SK-N-SH (cell line): ENCODE results near the gene TTC31. TPM values are rescaled to one million over a fixed set of nuclear protein-coding genes. Genes with fewer than 3 reads are reported as not detected.
A peak's percentile ranks its signal among the peaks of the same experiment; 100 is the strongest.

ENCODE experiments used
- CTCF ChIA-PET: fragments of 300-600, 350-600 bp; formaldehyde crosslinking; extraction: SDS; loops from one replicate; lab custom pipeline; 2021; lab: Yijun Ruan, JAX
- POLR2A ChIA-PET: fragments of 350-600 bp; sonication (Branson Sonifier 250); formaldehyde crosslinking; extraction: SDS; loops from one replicate; lab custom pipeline; 2020; ENCODE audit warnings: antibody characterized with exemption, inconsistent platforms; lab: Yijun Ruan, JAX
- DNase-seq: peaks from one replicate; pipeline ENCODE4 v3.0.0; 2012
- H2AFZ ChIP-seq: fragments of 200-600 bp; sonication (generic); 2 replicates; pipeline ENCODE4 v1.8.1; 2016; ENCODE audit warnings: antibody characterized with exemption, mild to moderate bottlenecking, low read depth
- H3F3A ChIP-seq: fragments of 200-600 bp; sonication (generic); replicated peaks from 2 replicates; pipeline ENCODE3; 2016; ENCODE audit warnings: antibody characterized with exemption, mild to moderate bottlenecking; ENCODE audit not compliant: insufficient read depth
- H3K27ac ChIP-seq, 2 experiments: fragments of 200-500 bp in 1 of 2; fragments of 200-600 bp in 1 of 2; sonication (Bioruptor generic) in 1 of 2; sonication (generic), shearing (Covaris generic) in 1 of 2; 2 replicates each; pipeline versions ENCODE4 v1.5.1 to v1.6.1; 2014 to 2016; ENCODE audit warnings: low read depth in 2 of 2, inconsistent platforms in 1 of 2, low read length in 1 of 2, mild to moderate bottlenecking in 1 of 2, mixed read lengths in 1 of 2
- H3K27me3 ChIP-seq: fragments of 200-600 bp; sonication (generic), shearing (Covaris generic); 2 replicates; pipeline ENCODE4 v1.6.1; 2016; ENCODE audit warnings: mixed run types; ENCODE audit not compliant: insufficient read depth
- H3K36me3 ChIP-seq, 2 experiments: fragments of 200-500 bp in 1 of 2; fragments of 200-600 bp in 1 of 2; sonication (Bioruptor generic) in 1 of 2; sonication (generic) in 1 of 2; replicated peaks in 1 of 2; 2 replicates each; pipeline versions ENCODE3 to v1.5.1; 2014 to 2016; ENCODE audit warnings: low read length in 1 of 2, mild to moderate bottlenecking in 1 of 2; ENCODE audit not compliant: insufficient read depth in 2 of 2, control insufficient read depth in 1 of 2
- H3K4me1 ChIP-seq, 2 experiments: fragments of 200-500 bp in 1 of 2; fragments of 200-600 bp in 1 of 2; sonication (Bioruptor generic) in 1 of 2; sonication (generic), shearing (Covaris generic) in 1 of 2; 2 replicates each; pipeline versions ENCODE4 v1.5.1 to v1.6.1; 2014 to 2016; ENCODE audit warnings: low read depth in 1 of 2, low read length in 1 of 2, mixed run types in 1 of 2; ENCODE audit not compliant: insufficient read depth in 2 of 2, control insufficient read depth in 1 of 2
- H3K4me2 ChIP-seq: fragments of 200-600 bp; sonication (generic), shearing (Covaris generic); 2 replicates; pipeline ENCODE4 v1.6.1; 2017; ENCODE audit warnings: mixed run types
- H3K4me3 ChIP-seq, 2 experiments: fragments of 200-500 bp in 1 of 2; fragments of 200-600 bp in 1 of 2; sonication (Bioruptor generic) in 1 of 2; sonication (generic), shearing (Covaris generic) in 1 of 2; 2 replicates each; pipeline versions ENCODE4 v1.5.1 to v1.8.1; 2014 to 2016; ENCODE audit warnings: low read depth in 2 of 2, inconsistent platforms in 1 of 2, low read length in 1 of 2, mild to moderate bottlenecking in 1 of 2, mixed read lengths in 1 of 2, moderate library complexity in 1 of 2
- H3K79me2 ChIP-seq: fragments of 200-600 bp; sonication (generic); 2 replicates; pipeline ENCODE4 v1.8.1; 2017; ENCODE audit warnings: mild to moderate bottlenecking; ENCODE audit not compliant: insufficient read depth
- H3K9ac ChIP-seq: fragments of 200-600 bp; sonication (generic); 2 replicates; pipeline ENCODE4 v1.6.1; 2017; ENCODE audit warnings: mixed run types
- H3K9me2 ChIP-seq: fragments of 200-600 bp; sonication (generic); 2 replicates; pipeline ENCODE4 v1.6.1; 2017; ENCODE audit warnings: mixed run types
- H3K9me3 ChIP-seq: fragments of 200-600 bp; sonication (generic); 2 replicates; pipeline ENCODE4 v1.6.1; 2017; ENCODE audit warnings: mixed run types, mild to moderate bottlenecking, moderate library complexity
- H4K20me1 ChIP-seq: fragments of 200-600 bp; sonication (generic); 2 replicates; pipeline ENCODE4 v1.6.1; 2017; ENCODE audit warnings: mild to moderate bottlenecking, mixed run types; ENCODE audit not compliant: insufficient read depth
- CHD2 ChIP-seq: fragments of 150-350 bp; IDR thresholded peaks from 2 replicates; pipeline ENCODE4 v1.6.1; 2018; ENCODE audit warnings: low read length; ENCODE audit not compliant: partially characterized antibody
- CTCF ChIP-seq: fragments of 200-600 bp; sonication (generic); IDR thresholded peaks from 2 replicates; pipeline ENCODE4 v1.6.1; 2017; ENCODE audit warnings: antibody characterized with exemption, mild to moderate bottlenecking, moderate library complexity
- ELF1 ChIP-seq: IDR thresholded peaks from 2 replicates; pipeline ENCODE4 v1.4.0; 2012
- EP300 ChIP-seq, 2 experiments: IDR thresholded peaks; 2 replicates each; pipeline versions ENCODE4 v1.4.0 to v1.6.1; 2012; ENCODE audit warnings: borderline replicate concordance in 1 of 2, low read depth in 1 of 2, low read length in 1 of 2
- EZH2phosphoT487 ChIP-seq: fragments of 200-600 bp; sonication (generic); IDR thresholded peaks from 2 replicates; pipeline ENCODE4 v1.6.1; 2017; ENCODE audit warnings: low read depth, mixed run types, mild to moderate bottlenecking, antibody characterized with exemption, moderate library complexity, borderline replicate concordance
- GABPA ChIP-seq: IDR thresholded peaks from 2 replicates; pipeline ENCODE4 v1.4.0; 2012; ENCODE audit warnings: low read depth, mild to moderate bottlenecking
- GATA2 ChIP-seq: sonication (generic); formaldehyde crosslinking; IDR thresholded peaks from 2 replicates; pipeline ENCODE4 v1.5.0; 2020; ENCODE audit warnings: mild to moderate bottlenecking, missing genetic modification reagents
- IRF3 ChIP-seq: fragments of 150-350 bp; IDR thresholded peaks from 2 replicates; pipeline ENCODE4 v1.6.1; 2016; ENCODE audit warnings: mild to moderate bottlenecking, low read depth, low read length
- JUND ChIP-seq: IDR thresholded peaks from 2 replicates; pipeline ENCODE4 v1.4.0; 2012
- MAX ChIP-seq: IDR thresholded peaks from 2 replicates; pipeline ENCODE4 v1.4.0; 2012; ENCODE audit warnings: low read depth
- MXI1 ChIP-seq: IDR thresholded peaks from 2 replicates; pipeline ENCODE4 v1.6.1; 2012; ENCODE audit warnings: mild to moderate bottlenecking, low read depth, low read length, improper control_type of control experiment
- NFIC ChIP-seq: IDR thresholded peaks from 2 replicates; pipeline ENCODE4 v1.4.0; 2012; ENCODE audit warnings: borderline replicate concordance
- POLR2AphosphoS5 ChIP-seq: IDR thresholded peaks from 2 replicates; pipeline ENCODE4 v1.6.1; 2012; ENCODE audit warnings: low read depth, low read length
- RCOR1 ChIP-seq: fragments of 150-350 bp; IDR thresholded peaks from 2 replicates; pipeline ENCODE4 v1.6.1; 2017; ENCODE audit warnings: antibody characterized with exemption, low read length
- RFX5 ChIP-seq: IDR thresholded peaks from 2 replicates; pipeline ENCODE4 v1.6.1; 2012; ENCODE audit warnings: mild to moderate bottlenecking, improper control_type of control experiment, low read length
- RXRA ChIP-seq: IDR thresholded peaks from 2 replicates; pipeline ENCODE4 v1.4.0; 2012; ENCODE audit warnings: low read depth, mild to moderate bottlenecking, borderline replicate concordance
- SIN3A ChIP-seq: IDR thresholded peaks from 2 replicates; pipeline ENCODE4 v1.6.1; 2012; ENCODE audit warnings: low read depth, mild to moderate bottlenecking, low read length, moderate library complexity, borderline replicate concordance
- SMC3 ChIP-seq: IDR thresholded peaks from 2 replicates; pipeline ENCODE4 v1.6.1; 2012; ENCODE audit warnings: low read depth, low read length, improper control_type of control experiment
- TAF1 ChIP-seq: IDR thresholded peaks from 2 replicates; pipeline ENCODE4 v1.6.1; 2012; ENCODE audit warnings: low read depth, mild to moderate bottlenecking, low read length, moderate library complexity, borderline replicate concordance
- TEAD4 ChIP-seq: IDR thresholded peaks from 2 replicates; pipeline ENCODE4 v1.4.0; 2012; ENCODE audit warnings: mild to moderate bottlenecking, borderline replicate concordance; ENCODE audit not compliant: insufficient read depth
- YY1 ChIP-seq: IDR thresholded peaks from 2 replicates; pipeline ENCODE4 v1.4.0; 2012; ENCODE audit warnings: low read depth, mild to moderate bottlenecking
- ZBTB33 ChIP-seq: IDR thresholded peaks from 2 replicates; pipeline ENCODE4 v1.4.0; 2012; ENCODE audit warnings: low read depth, borderline replicate concordance
- WGBS: methylation state at CpG from one replicate; pipeline ENCODE4 v1.1.6; 2017; ENCODE audit warnings: low lambda C conversion rate; 5-methylcytosine and 5-hydroxymethylcytosine counted together
- polyA plus RNA-seq, 3 experiments: library from polyadenylated mRNA; depleted of rRNA; stranded (reverse); fragments of >200 nt; gene quantifications; 2 replicates each; pipeline ENCODE4 v1.2.3, GENCODE V29; 2012

The TTC31 gene
- polyA plus RNA-seq, 1 of the 3 experiments (the other 2 are of a cell fraction), result 27.9 TPM

GRCh38 chr2:74482801-74483674 lies at the start of gene TTC31, which contains the start of gene CCDC142 (continued):
- TF ChIP-seq MAX, result peak; percentile 39
- no peak for TF ChIP-seq RXRA
- peak; percentile 79 for TF ChIP-seq MXI1
- TF ChIP-seq CTCF, result peak; percentile 93
- TF ChIP-seq TEAD4, result no peak
- TF ChIP-seq POLR2AphosphoS5, result peak; percentile 89
- TF ChIP-seq GABPA, result peak; percentile 94
- no peak for TF ChIP-seq EZH2phosphoT487
- TF ChIP-seq TAF1, result no peak; the same call in 1 of the 2 replicates
- no peak for TF ChIP-seq JUND
- no peak; the same call in 1 of the 2 replicates for TF ChIP-seq SIN3A
- TF ChIP-seq, all 33 proteins: peak for 16

GRCh38 chr2:74436111-74436805 lies 46.6 kb upstream of the TTC31 start:
- CTCF ChIA-PET, result no interaction called here
- H2AFZ ChIP-seq, result no peak overlapping the region
- no peak for TF ChIP-seq GATA2 (CRISPR knock-in tag)
- TF ChIP-seq CHD2, result no peak
- TF ChIP-seq MXI1, result no peak
- no peak for TF ChIP-seq SMC3
- no peak for TF ChIP-seq POLR2AphosphoS5
- no peak for TF ChIP-seq RCOR1
- no peak for TF ChIP-seq YY1
- no peak for TF ChIP-seq RXRA
- no peak for TF ChIP-seq ZBTB33
- TF ChIP-seq ELF1, result no peak
- no peak for TF ChIP-seq NFIC
- no peak for TF ChIP-seq TAF1
- TF ChIP-seq CTCF, result no peak
- TF ChIP-seq EP300 (IDR thresholded peaks at IDR 0.05; ENCODE audit: borderline replicate concordance in 1 of 2, low read depth in 1 of 2, low read length in 1 of 2), result no peak
- no peak for TF ChIP-seq RFX5
- no peak for TF ChIP-seq IRF3
- no peak for TF ChIP-seq SIN3A

More at GRCh38 chr2:74436111-74436805, 46.6 kb upstream of the TTC31 start:
- Histone ChIP-seq H3K79me2 (peaks cover 34% of the 10 kb centered on the region), H3K4me1 (peaks cover 16 to 27% of the 10 kb centered on the region in 2 experiments; a peak in 3 of 4 replicates), H4K20me1 (no peaks in the 10 kb centered on the region), H3K9me2 (no peaks in the 10 kb centered on the region), H3F3A (no peaks in the 10 kb centered on the region), H3K9me3 (no peaks in the 10 kb centered on the region), H3K4me2 (no peak overlapping the region), H3K27me3 (no peaks in the 10 kb centered on the region), H3K9ac (no peak overlapping the region), H3K27ac (no peak overlapping the region), H3K36me3 (peaks cover 7 to 10% of the 10 kb centered on the region in 2 experiments), H3K4me3 (no peak overlapping the region)
- POLR2A ChIA-PET, result no interaction called here
- WGBS, result 98% methylated on average over 33 of the region's 43 CpGs
- no peak for DNase-seq
